ENCODE measurements around the gene CAMK1D. TPM values are rescaled to one million over a fixed set of nuclear protein-coding genes. Genes with fewer than 3 reads are reported as not detected.

Gene CAMK1D
- total and polyA plus RNA-seq, 2 donors (not counting 3 experiments of a cell fraction or from before 2014, with no cell fraction given): 0.37 to 4.2 TPM

GRCh38 chr10:12479437-12479844 lies 130.1 kb downstream of the CAMK1D start:
- dilution Hi-C loops (cut with MboI; ENCODE audit: extremely low pct_ligation_motif_present, low sequenced_read_pairs) (no loop called here), intact Hi-C loops (cut with micrococcal nuclease) (no loop called here)
- no peaks in the 10 kb centered on the region for H3K9me1 ChIP-seq (replicated peaks; ENCODE audit: control insufficient read depth, extremely low read depth, insufficient read depth, low read length)
- H3K9me3 ChIP-seq (replicated peaks; ENCODE audit: control insufficient read depth, insufficient read depth, low read length): no peaks in the 10 kb centered on the region
- DNase-seq (ENCODE audit: low read depth, low spot score) (no peak), FAIRE-seq (no peak)
- no peak for TF ChIP-seq JUN (IDR thresholded peaks at IDR 0.05; ENCODE audit: borderline replicate concordance, insufficient read depth, insufficient read length, low read depth)
- no peak for TF ChIP-seq CTCF (IDR thresholded peaks at IDR 0.05; ENCODE audit: extremely low read depth in 1 of 2, insufficient read depth in 1 of 2, low read depth in 1 of 2, low read length in 2 of 2)
- TF ChIP-seq MAX (IDR thresholded peaks at IDR 0.05; ENCODE audit: insufficient read depth, insufficient read length): no peak
- TF ChIP-seq GATA2 (IDR thresholded peaks at IDR 0.05; ENCODE audit: insufficient read depth, insufficient read length, low read depth, low read length): no peak
- TF ChIP-seq POLR2A (IDR thresholded peaks at IDR 0.05; ENCODE audit: low read depth, low read length): no peak
- no peak for TF ChIP-seq POLR2AphosphoS5 (IDR thresholded peaks at IDR 0.05; ENCODE audit: insufficient read depth, low read depth, low read length)
- TF ChIP-seq FOS (IDR thresholded peaks at IDR 0.05; ENCODE audit: borderline replicate concordance, insufficient read depth, low read length): no peak
- TF ChIP-seq EZH2 (IDR thresholded peaks at IDR 0.05; ENCODE audit: borderline replicate concordance, low read depth, low read length, severe bottlenecking): no peak
- no peak for TF ChIP-seq MYC (IDR thresholded peaks at IDR 0.05; ENCODE audit: low read depth, low read length)
- H3K36me3 ChIP-seq (ENCODE audit: control insufficient read depth in 2 of 2, extremely low read depth in 1 of 2, insufficient read depth in 2 of 2, low read length in 2 of 2): no peaks in the 10 kb centered on the region
- no peaks in the 10 kb centered on the region for H3K4me1 ChIP-seq (ENCODE audit: control insufficient read depth, extremely low read depth, insufficient read depth, low read length)
- ChIA-PET POLR2A (no interaction called here), CTCF (no interaction called here)
- no peak overlapping the region for H3K4me3 ChIP-seq (replicated peaks in 1 of 3; ENCODE audit: insufficient read depth in 1 of 3, low read depth in 1 of 3, low read length in 3 of 3)
- no peaks in the 10 kb centered on the region for H3K27me3 ChIP-seq (ENCODE audit: control insufficient read depth in 2 of 2, insufficient read depth in 2 of 2, low read length in 2 of 2)
- H3K79me2 ChIP-seq (ENCODE audit: control insufficient read depth, insufficient read depth, low read length): no peaks in the 10 kb centered on the region
- H3K9ac ChIP-seq (replicated peaks; ENCODE audit: extremely low read depth, insufficient read depth, low read length): no peak overlapping the region
- no peaks in the 10 kb centered on the region for H4K20me1 ChIP-seq (replicated peaks; ENCODE audit: control insufficient read depth, extremely low read depth, insufficient read depth, low read length)
- H2AFZ ChIP-seq (ENCODE audit: low read depth, low read length): no peak overlapping the region
- H3K4me2 ChIP-seq (ENCODE audit: insufficient read depth, low read length): no peak overlapping the region
- no peak overlapping the region for H3K27ac ChIP-seq (ENCODE audit: insufficient read depth, low read depth, low read length)
- no TSS peak for BruUV-seq (replicated peaks)

Measured in endothelial cell of umbilical vein (primary cell).